NCI-H1105 treated with DMSO at 0.1 percent for 48 hours (cell line): ENCODE results near the gene JARID2.

Experiments
- DNase-seq: peaks from one replicate; lab custom pipeline; 2025; lab: John Stamatoyannopoulos, UW

Gene JARID2

DNA sequence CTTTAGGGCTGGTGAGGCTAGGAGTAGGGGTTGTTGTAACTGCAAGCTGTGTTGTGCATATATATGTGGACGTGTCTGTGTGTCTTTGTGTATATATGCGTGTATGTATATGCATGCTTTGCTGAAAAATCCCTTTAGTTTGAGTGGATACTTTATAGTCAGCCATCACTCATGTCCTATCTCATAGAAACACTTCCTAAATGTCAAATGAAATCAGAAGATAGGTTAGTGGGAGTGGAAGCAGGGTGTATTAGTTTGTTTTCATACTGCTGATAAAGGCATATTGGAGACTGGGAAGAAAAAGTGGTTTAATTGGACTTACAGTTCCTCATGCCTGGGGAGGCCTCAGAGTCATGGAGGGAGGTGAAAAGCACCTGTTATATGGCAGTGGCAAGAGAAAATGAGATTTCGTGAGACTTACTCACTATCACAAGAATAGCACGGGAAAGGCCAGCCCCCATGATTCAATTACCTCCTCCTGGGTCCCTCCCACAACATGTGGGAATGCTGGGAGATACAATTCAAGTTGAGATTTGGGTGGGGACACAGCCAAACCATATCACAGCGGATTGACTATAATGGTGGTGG, 131.1 kb downstream of the JARID2 start:
- DNase-seq, result no peak

DNA sequence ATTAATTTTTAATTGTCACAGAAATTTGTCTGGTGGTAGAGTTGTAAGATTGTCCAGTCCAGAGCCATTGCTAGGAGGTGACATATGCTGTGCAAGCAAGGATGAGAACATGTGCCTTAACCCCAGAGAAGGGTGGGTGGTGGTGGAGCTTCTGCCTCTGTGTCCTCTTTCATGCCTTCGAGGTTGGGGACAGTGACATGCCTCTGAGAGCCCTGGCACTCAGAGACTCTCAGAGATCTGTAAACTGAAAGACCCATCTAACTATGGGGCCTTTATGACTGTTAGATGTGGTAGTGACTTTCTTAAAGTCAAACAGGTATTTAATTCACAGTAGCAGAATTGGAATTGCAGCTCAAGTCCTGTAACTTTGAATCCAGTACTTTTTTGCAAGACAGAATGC, 132.4 kb downstream of the JARID2 start:
- no peak for DNase-seq

DNA sequence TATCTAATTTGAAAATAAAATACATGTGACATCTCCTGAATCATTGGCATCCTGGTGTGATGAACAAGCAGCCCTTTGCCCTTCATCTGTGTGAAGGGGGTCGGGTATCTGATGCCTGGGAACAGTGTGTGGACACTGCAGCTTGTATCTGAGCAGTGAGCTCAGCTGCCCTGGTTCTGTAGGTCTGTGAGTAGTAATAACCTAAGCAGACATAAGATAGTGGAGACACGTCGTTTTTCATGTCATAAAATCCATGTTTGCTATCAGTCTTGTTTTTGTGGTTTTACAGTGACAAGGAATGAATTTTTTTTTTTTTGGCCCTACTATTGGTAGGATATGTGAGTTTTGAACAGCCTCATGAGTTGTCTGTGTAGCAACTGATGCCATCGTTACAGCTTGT, 133.0 kb downstream of the JARID2 start:
- DNase-seq, result no peak

DNA sequence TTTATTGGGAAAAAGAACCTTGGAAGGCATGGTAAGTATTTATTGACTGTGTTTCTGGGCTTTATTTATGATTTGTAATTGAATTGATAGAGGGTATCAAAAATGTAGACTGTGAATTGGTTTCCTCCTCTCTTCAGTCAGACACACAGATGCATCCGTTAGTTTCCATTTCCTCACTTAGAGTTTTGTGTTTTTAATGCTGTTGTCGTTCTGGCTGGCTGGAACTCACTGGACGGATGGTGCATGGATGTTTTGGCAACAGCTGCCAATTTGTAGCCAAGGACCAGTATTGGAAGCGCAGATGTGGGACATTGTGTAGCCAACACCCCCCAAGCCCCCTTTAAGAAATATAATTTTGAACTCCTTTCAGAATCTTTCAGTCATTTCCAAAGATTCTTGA, 134.5 kb downstream of the JARID2 start:
- DNase-seq, result no peak

DNA sequence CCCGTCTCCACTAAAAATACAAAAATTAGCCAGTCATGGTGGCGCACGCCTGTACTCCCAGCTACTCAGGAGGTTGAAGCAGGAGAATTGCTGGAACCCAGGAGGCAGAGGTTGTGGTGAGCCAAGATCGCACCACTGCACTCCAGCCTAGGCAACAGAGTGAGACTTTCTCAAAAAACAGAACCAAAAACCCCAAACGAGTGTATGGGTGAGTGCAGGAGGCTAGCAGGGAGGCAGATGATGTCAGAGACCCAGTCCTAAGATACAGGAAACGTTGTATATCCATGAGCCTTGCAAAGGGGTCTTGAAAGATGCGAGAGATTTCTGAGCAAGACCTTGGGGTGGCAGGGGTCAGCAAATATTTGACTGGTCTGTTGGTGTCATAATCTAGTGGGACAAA, 136.2 kb downstream of the JARID2 start:
- DNase-seq, result no peak

DNA sequence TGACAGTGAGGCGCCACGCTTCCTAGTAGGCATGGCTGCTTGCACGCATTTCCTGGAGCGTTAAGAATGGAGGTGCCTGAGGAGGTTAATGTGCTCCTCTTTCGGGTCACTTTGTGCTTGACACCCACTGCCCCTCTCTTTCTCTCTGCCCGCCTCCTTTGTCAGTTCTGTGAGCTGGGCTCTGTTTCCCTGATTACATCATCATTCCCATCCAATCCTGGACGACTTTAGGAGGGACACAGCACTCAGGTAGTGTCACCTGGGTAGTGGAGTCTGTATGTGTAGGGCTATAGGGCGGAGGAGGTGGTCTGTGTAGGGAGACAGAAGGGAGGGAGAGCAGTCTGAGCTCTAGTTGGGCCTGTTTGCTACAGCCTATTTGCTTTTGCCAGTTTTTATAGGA, 136.8 kb downstream of the JARID2 start:
- DNase-seq, result no peak

DNA sequence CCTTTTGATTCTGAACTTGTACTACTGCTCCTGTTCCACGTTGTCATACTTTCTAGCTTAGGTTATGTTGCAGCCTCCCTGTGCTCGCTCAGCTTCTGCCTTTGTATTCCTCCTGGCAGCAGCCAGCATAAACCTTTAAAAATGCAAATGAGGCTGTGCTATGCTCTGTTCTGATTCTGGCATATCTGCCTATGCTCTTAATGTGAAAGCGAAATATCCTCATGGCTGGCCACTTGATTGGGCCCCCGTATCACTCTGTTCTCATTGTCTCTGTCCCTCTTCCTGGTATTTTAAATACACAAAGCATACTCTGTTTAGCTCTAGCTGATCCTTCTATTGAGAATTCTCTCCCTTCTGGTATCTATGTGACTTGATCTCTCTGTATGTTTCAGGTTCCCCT, 139.0 kb downstream of the JARID2 start:
- no peak for DNase-seq

DNA sequence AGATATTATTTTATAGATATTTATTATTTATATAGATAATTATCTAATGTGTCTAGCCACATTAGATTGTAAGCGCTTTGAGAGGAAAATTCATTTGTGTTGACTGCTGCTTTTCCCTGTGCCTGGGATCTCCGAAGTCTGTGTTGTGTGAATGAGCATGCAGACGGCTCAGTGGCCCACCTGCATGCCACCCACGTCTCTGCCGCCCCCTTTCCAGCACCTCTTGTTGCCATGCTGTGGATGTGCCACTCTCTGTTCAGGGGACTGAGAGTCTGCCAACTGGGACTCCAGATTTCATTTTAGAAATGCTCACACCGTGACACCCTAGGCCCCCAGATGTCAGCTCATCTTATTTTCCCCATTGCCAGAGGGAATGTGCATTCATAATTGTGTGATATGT, 139.7 kb downstream of the JARID2 start:
- no peak for DNase-seq

DNA sequence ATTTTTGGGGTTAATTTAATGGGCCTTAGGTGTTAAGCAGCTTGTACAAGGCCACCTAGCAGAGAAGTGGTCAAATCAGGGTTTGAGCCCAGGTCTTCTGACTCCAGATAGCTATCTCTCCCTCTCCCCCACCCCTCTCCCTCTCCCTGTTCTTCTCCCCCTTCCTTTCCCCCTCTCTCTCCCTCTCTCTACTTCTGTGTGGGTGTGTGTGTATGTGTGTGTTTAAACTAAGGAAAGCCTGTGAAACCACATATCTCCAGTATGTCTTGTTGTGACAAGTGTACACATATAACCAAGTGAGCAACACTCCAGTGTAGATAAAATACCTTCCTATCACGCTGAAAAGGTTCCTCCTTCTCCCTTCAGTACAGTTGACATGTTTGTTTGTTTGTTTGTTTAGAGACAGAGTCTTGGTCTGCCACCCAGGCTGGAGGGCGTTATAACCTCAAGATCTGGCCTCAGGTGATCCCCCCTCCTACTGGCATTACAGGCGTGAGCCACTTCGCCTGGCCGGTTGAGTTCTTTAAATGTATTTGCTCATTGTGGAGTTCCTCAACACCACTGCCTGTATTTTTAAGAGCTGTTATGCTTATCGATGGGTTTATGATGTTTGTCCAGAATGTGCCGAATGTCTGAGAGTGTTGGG, 140.4 kb downstream of the JARID2 start:
- no peak for DNase-seq

DNA sequence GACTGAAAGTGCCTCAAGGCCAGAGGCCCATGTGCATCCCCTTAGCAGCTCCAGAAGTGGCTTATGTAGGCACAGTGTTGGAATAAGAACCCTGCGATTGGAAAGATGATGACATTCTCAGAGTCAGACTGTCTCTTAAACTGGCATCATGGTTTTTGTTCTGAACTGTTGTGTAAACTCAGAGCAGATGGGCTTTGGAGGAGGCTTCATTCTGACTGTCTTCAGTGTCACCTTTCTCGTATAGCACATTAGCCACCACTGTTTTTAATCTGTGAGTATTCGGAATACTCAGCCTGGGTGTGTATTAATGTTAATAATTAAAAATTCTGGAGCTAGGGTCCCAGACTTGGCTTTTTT, 140.9 kb downstream of the JARID2 start:
- no peak for DNase-seq

DNA sequence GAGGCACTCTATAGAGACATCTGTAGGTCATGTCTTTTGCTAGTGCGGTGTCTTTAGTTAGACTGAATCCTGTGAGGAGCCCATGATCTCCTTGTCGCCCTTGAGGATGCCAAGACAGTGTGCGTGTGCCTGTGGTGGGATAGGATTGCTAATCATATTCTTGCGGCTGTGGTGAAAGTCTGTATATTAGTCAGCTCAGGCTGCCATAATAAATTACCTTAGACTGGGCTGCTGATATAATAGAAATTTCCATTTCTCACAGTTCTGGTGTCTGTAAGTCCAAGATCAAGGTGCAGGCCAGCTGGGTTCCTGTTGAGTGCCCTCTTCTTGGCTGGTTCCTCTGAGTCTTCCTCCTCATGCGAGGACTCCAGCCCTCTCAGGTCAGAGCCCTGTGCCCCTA, 141.2 kb downstream of the JARID2 start:
- DNase-seq, result no peak

DNA sequence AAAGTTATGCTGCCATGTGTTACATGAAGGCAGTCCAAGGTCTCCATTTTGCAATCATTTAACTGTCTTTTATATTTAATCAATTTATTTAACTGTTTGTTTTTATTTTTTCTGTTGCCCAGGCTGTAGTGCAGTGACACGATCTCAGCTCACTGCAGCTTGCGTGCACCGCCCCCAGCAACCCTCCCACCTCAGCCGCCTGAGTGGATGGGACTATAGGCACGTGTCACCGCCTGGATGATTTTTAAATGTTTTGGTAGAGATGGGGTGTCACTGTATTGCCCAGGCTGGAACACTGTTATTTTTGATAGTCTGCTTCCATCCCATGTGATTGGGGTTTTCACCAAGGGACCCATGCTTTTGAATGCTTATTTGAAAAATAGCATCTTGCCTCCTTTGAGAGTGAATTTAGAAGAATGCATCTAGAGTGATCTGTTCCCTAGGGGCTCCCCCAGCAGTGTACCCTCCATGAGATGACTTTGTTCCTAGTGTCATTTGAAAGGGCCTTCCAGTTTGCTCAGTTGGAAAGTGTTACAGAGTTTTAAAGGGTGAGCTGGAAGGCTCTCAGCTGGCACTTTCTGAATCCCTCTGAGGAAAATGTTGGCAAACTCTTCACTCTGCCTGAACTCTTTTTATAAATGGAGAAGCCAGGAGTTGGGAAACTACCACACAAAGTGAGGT, 143.4 kb downstream of the JARID2 start:
- DNase-seq, result no peak

DNA sequence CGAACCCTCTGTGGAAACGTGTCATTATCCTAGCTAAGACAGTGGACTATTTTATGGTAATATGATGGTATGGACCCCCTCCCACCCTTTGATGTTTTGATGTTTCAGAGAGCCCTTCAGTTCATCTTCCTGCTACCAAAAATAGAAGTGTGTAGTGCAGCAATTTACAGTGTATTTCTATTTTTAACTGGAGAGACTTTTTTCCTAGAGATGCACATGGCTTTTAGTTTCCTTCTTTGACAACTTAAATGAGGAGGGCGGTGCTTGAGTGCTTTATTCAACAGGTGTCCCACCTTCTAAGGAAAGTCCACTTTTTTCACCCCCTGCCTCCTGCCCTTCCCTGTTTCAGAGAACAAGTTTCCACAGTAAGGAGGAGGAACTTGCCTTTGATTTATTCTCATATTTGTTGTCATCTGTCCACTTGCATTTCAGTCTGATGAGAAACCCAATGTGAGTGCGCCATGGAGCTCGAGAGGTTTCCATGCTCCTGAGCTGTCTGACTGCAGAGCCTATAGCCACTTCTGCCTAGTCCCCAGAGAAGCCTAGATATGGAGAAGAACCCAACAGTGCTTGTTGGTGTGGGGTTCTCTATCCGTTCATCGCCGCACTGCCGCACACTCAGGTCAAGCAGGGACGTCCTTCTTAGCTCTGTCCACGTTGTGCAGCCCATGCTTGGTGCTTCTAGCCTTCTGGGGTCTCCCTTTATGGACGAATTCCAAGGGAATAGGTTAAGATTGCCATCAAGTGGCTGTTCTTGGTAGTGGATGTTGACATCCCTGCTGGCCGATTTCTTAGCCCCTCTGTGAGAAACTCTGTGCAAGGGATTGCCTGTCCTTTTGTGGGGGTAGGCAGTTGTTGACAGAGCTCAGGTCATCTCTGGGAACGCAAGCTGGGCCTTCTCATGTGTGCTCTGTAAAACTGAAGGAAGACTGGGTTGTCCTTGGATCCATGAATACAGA, 144.2 kb downstream of the JARID2 start:
- peak; percentile 39 for DNase-seq

DNA sequence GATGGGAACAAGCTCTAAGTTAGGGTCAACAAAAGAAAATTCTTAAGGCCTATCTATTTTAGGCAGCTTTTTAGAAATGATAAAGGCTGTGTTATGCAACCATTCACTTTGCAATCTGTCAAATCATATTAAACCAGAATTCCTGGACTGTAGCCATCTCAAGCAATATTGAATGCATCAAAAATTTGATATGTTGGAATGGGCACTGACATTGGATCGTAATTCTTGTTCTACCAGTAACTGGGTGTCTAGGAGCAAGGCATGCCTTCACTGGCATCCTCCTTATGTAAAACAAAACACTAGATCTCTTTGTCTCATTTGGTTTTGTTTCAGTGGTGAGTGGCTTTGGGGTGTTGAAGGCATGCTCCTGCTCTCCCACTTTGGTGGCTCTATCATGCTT, 145.6 kb downstream of the JARID2 start:
- DNase-seq, result no peak

DNA sequence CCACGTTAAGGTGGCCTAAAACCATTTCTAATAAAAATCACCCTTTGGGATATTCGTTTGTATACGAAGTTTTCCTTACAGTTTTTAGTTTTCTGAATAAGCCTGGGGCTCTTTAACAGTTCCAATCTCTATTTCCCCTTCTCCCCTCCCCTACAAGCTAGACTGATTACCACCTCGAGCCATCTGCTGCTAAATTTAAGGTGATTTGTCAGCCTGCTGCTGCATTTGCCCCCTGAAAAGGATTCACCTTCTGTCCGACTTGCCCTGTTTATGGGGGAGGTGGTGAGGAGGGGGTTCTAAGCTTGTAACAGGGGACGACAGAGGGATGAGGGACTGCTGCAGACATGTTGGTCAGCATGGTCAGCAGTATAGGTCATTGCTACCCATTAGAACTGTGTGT, 146.3 kb downstream of the JARID2 start:
- DNase-seq, result no peak

DNA sequence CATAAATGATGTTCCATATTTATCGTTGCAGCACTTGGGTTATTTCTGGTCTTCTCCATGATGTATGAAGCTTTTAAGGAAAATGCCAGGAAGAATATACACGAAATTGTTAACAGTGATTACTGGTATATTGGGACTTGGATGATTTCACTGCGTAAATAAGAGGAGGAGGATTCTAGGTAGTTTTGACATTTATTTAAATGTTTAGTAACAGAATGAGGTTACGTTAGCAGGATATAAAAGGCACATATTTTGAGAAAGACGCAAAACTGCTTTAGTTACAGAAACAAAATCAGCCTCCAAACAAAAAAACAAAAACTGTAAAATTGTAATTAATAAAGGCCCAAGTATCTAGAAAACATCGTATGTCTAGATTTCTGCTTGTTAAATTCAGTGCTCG, 147.7 kb downstream of the JARID2 start:
- no peak for DNase-seq

DNA sequence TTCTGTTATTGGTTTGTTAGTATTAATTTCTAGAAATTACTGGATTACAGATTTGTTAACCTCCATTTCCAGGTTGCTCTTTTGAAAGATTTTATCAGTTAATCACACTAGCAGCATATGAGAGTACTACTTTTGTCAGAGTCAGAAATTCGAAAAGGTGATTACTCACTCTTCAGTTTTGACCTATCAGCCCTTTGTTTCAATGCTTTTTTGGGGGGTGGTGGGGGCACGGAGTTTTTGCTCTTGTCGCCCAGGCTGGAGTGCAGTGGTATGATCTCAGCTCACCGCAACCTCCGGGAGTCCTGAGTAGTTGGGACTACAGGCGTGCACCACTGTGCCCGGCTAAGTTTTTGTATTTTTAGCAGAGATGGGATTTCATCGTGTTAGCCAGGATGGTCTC, 149.2 kb downstream of the JARID2 start:
- DNase-seq, result no peak

DNA sequence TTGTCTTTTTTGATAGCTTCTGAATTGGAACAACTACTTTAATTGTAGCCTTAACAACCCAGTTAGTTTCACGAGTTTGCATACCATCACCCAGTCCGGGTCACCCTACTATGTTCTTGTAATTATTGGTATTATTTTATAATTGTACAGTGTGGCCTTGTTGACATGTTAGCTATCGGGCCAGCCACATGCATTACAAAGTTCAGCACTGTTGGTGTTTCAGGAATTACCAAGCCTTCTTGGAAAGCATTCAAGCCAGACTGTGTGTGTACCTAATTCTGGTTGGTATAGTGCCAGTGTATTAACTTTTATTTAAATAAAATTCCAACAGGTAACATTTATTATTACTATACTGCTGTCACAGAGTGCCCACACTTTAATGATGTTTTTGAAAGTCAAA, 150.9 kb downstream of the JARID2 start:
- DNase-seq, result no peak

DNA sequence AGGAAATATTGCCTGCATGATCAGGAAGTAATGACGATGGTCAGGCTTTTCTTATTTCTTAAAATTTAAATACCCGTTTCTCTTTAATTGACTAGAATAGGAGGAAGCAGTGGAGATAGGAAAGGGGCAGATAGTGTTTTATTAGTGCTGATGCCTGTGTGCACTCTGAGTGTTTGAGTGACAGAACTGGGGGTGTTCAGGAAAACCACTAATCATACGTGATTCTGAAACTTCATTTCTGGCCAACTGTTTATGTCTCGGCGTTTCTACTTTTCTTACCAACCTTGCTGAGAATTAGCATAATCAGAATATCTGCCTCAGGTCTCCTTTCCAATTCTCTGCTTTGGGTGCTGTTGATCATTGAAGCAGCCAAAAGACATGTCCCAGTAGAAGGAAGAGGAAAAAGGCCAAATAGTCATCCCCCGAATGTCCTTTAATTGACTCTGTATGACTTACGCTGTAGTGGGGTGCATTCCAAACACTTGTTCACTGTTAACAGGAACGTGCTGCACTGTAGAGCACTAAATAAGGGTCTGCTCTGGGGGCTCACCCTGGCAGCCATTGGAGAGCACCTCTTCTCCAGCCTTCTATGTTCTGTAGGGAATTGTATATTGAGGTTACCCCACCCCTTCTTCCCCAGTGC, 152.9 kb downstream of the JARID2 start:
- DNase-seq, result no peak

DNA sequence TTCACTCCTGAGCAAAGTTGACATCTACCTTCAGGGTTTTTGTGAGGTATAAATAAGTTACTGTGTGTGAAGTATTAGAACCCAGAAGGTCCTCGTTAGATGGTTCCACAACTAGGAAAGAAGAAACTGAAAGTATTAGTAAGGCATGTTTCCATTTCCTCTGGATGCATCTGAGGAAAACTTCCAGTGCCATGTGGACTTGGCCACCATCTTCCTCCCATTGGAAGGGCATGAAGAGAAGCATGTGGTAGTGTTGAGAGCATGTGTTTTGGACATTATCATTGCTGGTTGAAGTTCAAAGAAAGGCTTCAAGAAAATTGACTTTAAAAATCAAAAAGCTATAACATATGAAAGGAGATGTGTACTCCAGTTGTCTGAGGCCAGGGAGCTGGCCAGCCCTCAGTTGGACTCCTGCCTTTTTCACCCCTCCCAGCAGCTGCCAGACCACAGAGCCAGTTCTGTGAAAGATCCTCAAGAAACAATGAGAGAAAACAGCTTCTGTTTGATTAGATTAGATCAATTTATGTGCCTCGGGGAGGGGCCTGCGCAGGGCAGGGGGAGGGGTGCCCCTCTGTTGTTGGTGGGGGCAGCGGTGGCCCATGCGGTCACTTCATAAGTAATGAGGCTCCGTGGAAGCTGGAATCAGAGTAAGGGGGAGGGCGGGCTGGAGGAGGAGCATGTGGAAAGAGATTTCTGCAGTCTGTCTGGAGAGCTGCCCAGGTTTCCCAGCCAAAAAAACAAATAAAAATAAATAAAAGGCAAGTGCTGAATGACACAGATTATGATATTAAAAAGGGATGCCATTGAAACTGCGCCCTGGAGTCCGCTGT, 154.0 kb downstream of the JARID2 start:
- peak; percentile 79 for DNase-seq

DNA sequence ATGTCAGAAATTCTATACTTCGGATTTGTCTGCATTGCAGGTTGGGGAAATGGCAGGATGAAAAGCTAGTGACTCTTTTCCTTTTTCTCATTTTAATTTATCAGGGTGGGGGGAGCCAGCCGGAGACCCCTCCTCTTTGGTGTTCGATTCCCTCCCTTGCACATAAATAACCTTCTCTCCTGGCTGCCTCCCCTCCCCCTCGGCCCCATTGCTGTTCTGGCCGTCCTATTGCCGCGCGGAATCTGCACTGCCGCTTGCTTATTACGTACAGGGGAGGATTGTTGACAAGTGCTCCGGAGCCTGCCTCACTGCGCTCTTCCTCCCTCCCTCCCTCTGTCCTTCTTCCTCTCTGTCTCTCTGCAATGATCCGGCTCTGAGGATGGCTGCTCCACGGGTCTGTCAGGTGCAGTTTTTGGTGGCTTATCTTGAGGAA, 154.7 kb downstream of the JARID2 start:
- peak; percentile 68 for DNase-seq
